Measurements from ENCODE around the gene NECAB3.

Gene NECAB3

GRCh38 chr20:33713865-33714367 is 39.7 kb upstream of the NECAB3 start:
- no peak for TF ChIP-seq CTCF (conservative IDR thresholded peaks at IDR 0.05; ENCODE audit: control insufficient read depth, insufficient read depth, low read depth, low read length)
- no peak for DNase-seq (ENCODE audit: low read depth)
- no peak overlapping the region for H3K4me3 ChIP-seq (ENCODE audit: control insufficient read depth, low read depth, low read length)

GRCh38 chr20:33711446-33711738 is 37.2 kb upstream of the NECAB3 start:
- H3K4me3 ChIP-seq (ENCODE audit: control insufficient read depth, low read depth, low read length), result no peak overlapping the region
- no peak for TF ChIP-seq CTCF (conservative IDR thresholded peaks at IDR 0.05; ENCODE audit: control insufficient read depth, insufficient read depth, low read depth, low read length)
- DNase-seq (ENCODE audit: low read depth), result no peak

GRCh38 chr20:33710681-33711445 is 36.6 kb upstream of the NECAB3 start:
- no peak for DNase-seq (ENCODE audit: low read depth)
- no peak for TF ChIP-seq CTCF (conservative IDR thresholded peaks at IDR 0.05; ENCODE audit: control insufficient read depth, insufficient read depth, low read depth, low read length)
- H3K4me3 ChIP-seq (ENCODE audit: control insufficient read depth, low read depth, low read length), result no peak overlapping the region

GRCh38 chr20:33709905-33710541 is 35.8 kb upstream of the NECAB3 start:
- TF ChIP-seq CTCF (conservative IDR thresholded peaks at IDR 0.05; ENCODE audit: control insufficient read depth, insufficient read depth, low read depth, low read length), result no peak
- no peak for DNase-seq (ENCODE audit: low read depth)
- no peak overlapping the region for H3K4me3 ChIP-seq (ENCODE audit: control insufficient read depth, low read depth, low read length)

- H3K4me3 ChIP-seq (ENCODE audit: control insufficient read depth, low read depth, low read length), result no peak overlapping the region
- DNase-seq (ENCODE audit: low read depth), result peak; percentile 20
- TF ChIP-seq CTCF (conservative IDR thresholded peaks at IDR 0.05; ENCODE audit: control insufficient read depth, insufficient read depth, low read depth, low read length), result no peak
These were observed 35.2 kb upstream of the NECAB3 start for GRCh38 chr20:33709398-33709797.

- no peak for DNase-seq (ENCODE audit: low read depth)
- TF ChIP-seq CTCF (conservative IDR thresholded peaks at IDR 0.05; ENCODE audit: control insufficient read depth, insufficient read depth, low read depth, low read length), result no peak
- H3K4me3 ChIP-seq (ENCODE audit: control insufficient read depth, low read depth, low read length), result no peak overlapping the region
These were observed 33.4 kb upstream of the NECAB3 start for GRCh38 chr20:33707668-33708067.

All from fibroblast of mammary gland (primary cell).